NCI-H2227 (cell line): ENCODE measurements around the gene ZBTB16.

Source experiments
- DNase-seq: peaks from one replicate; lab custom pipeline; 2025; ENCODE audit not compliant: unreplicated experiment; lab: John Stamatoyannopoulos, UW

ZBTB16 gene

GRCh38 chr11:114293201-114293711 lies 233.7 kb downstream of the ZBTB16 start:
- DNase-seq, result no peak

- no peak for DNase-seq
These were observed 236.4 kb downstream of the ZBTB16 start, which contains the start of gene NNMT for GRCh38 chr11:114295676-114296604. Gene NNMT (plus strand): TSS chr11:114296399. CDS start chr11:114296557, 158 bp downstream.

GRCh38 chr11:114296605-114297372 lies 237.3 kb downstream of the ZBTB16 start:
- no peak for DNase-seq

- no peak for DNase-seq
These were observed 238.5 kb downstream of the ZBTB16 start for GRCh38 chr11:114297806-114298709.

GRCh38 chr11:114298710-114299109 lies 239.2 kb downstream of the ZBTB16 start:
- no peak for DNase-seq
